ENCODE measurements around the gene SELENOM. TPM values are rescaled to one million over a fixed set of nuclear protein-coding genes. Genes with fewer than 3 reads are reported as not detected.
"Not testable (repeated sequence)": the region's sequence is repeated elsewhere in the genome, so short reads cannot be mapped to it uniquely, and the experiment has no call there.

Gene SELENOM
- total and polyA plus RNA-seq, 2 of the 8 experiments (the other 6 are each of a cell fraction or from before 2014, with no cell fraction given) = 22.7 to 40.0 TPM

DNA sequence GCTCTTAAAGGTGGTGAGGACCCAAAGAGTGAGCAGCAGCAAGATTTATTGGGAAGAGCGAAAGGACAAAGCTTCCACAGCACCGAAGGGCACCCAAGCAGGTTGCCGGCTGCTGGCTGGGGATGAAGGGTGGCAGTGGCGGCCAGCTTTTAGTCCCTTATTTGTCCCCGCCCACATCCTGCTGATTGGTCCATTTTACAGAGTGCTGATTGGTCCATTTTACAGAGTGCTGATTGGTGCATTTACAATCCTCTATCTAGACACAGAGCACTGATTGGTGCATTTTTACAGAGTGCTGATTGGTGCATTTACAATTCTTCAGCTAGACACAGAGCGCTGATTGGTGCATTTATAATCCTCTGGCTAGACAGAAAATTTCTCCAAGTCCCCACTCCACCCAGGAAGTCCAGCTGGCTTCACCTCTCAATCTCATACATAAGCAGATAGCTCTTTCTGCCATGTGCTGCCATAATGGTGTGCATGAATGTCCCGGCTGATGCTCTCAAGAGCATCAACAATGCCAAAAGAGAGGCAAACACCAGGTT, 5.3 kb upstream of the SELENOM start:
- H3K14ac ChIP-seq (ENCODE audit: insufficient read length); H3K9me3 ChIP-seq (ENCODE audit: insufficient read depth in 2 of 2, low read depth in 1 of 2, low read length in 1 of 2); H3K9ac ChIP-seq (replicated peaks in 1 of 4; ENCODE audit: extremely low read depth in 1 of 4, low read depth in 3 of 4, low read length in 3 of 4); H2BK120ac ChIP-seq (replicated peaks; ENCODE audit: low read depth, low read length); DNase-seq (ENCODE audit: low read depth in 1 of 2, low spot score in 2 of 2); H3K23ac ChIP-seq (ENCODE audit: insufficient read length); H3K79me1 ChIP-seq (ENCODE audit: low read depth, low read length); H2BK5ac ChIP-seq (ENCODE audit: low read depth, low read length); H4K5ac ChIP-seq (ENCODE audit: insufficient read length, low read depth, low read length); H2BK20ac ChIP-seq (ENCODE audit: low read length); H3K79me2 ChIP-seq (ENCODE audit: control insufficient read depth in 1 of 2, insufficient read depth in 2 of 2, low read length in 2 of 2); H3K4me2 ChIP-seq (ENCODE audit: insufficient read depth in 1 of 2, low read depth in 2 of 2, low read length in 2 of 2); H3K36me3 ChIP-seq (ENCODE audit: control insufficient read depth in 2 of 4, insufficient read depth in 4 of 4, low read length in 3 of 4); H2AK5ac ChIP-seq (ENCODE audit: low read depth, low read length); H3K27ac ChIP-seq (ENCODE audit: low read depth, low read length); H2BK15ac ChIP-seq (ENCODE audit: low read length); H3K4me1 ChIP-seq (replicated peaks in 1 of 4; ENCODE audit: control insufficient read depth in 3 of 4, insufficient read depth in 4 of 4, low read length in 3 of 4); H3K56ac ChIP-seq (replicated peaks; ENCODE audit: insufficient read length, low read depth, low read length); H3K27me3 ChIP-seq (replicated peaks in 1 of 4; ENCODE audit: control insufficient read depth in 3 of 4, extremely low read depth in 1 of 4, insufficient read depth in 3 of 4, low read length in 3 of 4); H3K18ac ChIP-seq (ENCODE audit: extremely low read depth, low read length); H2BK12ac ChIP-seq (ENCODE audit: low read depth, low read length); H4K20me1 ChIP-seq (replicated peaks in 1 of 2; ENCODE audit: control insufficient read depth in 1 of 2, insufficient read depth in 2 of 2, low read length in 2 of 2); H3K23me2 ChIP-seq (ENCODE audit: low read depth, low read length); H4K8ac ChIP-seq (ENCODE audit: extremely low read depth, insufficient read depth, low read length); H2AFZ ChIP-seq (ENCODE audit: low read length); H3K4me3 ChIP-seq (ENCODE audit: extremely low read depth in 1 of 4, insufficient read depth in 2 of 4, low read depth in 3 of 4, low read length in 4 of 4); H3K4ac ChIP-seq (replicated peaks; ENCODE audit: insufficient read length, low read depth, low read length); H4K91ac ChIP-seq (replicated peaks; ENCODE audit: insufficient read length, low read length); FAIRE-seq: not testable (repeated sequence)
- TF ChIP-seq SP1 (IDR thresholded peaks at IDR 0.05; ENCODE audit: low read depth, low read length) = 0 out of 2 replicates have a peak, but pooled peaks have one; percentile 23
- ChIA-PET POLR2A (ENCODE audit: partially characterized antibody) (interaction anchor here (0.8 to 1.7 kb wide), 3 partner anchors 15 to 37 kb away, joined by 3 to 4 read pairs (median 3); partner anchors contain the start of gene SMTN), CTCF (ENCODE audit: partially characterized antibody) (interaction anchor here (0.6 to 2.1 kb wide), 2 partner anchors 10 to 191 kb away, joined by 3 to 5 read pairs; partner anchors contain the start of gene INPP5J)
- WGBS, 2 experiments (ENCODE audit: extremely low coverage in 1 of 2, insufficient coverage in 1 of 2, insufficient read length in 1 of 2, insufficient replicate concordance in 2 of 2, low coverage in 1 of 2, low lambda C conversion rate in 2 of 2, missing lambda C conversion rate in 1 of 2) = 83% methylated on average over 7 of the region's 7 CpGs; no CpG with 5 or more reads in 1 of the 2 experiments
